ENCODE measurements around the gene ITGB5.

The ITGB5 gene

GRCh38 chr3:124887177-124887931 lies at the start of gene ITGB5:
Gene ITGB5, minus strand, starts transcription at chr3:124887365. Its CDS starts 365 bp downstream, at chr3:124887000.
- DNase-seq = peak in 35 of 56 donors; percentile 7 to 63 (median 35)

- DNase-seq = no peak
Measured at GRCh38 chr3:124935794-124936542, 48.8 kb upstream of the ITGB5 start.

GRCh38 chr3:124935264-124935663 lies 48.1 kb upstream of the ITGB5 start:
- DNase-seq = no peak

GRCh38 chr3:124934577-124934976 lies 47.4 kb upstream of the ITGB5 start, which contains the start of gene MUC13:
Gene MUC13, minus strand, starts transcription at chr3:124934751. Its CDS starts 39 bp downstream, at chr3:124934712.
- no peak for DNase-seq

GRCh38 chr3:124928333-124929202 lies 41.4 kb upstream of the ITGB5 start:
- peak in 14 of 56 donors; percentile 1 to 70 (median 6) for DNase-seq

- DNase-seq = no peak
Measured at GRCh38 chr3:124927574-124928045, 40.4 kb upstream of the ITGB5 start.

GRCh38 chr3:124926426-124927101 lies 39.4 kb upstream of the ITGB5 start:
- DNase-seq = no peak

GRCh38 chr3:124924741-124925140 lies 37.6 kb upstream of the ITGB5 start:
- no peak for DNase-seq

GRCh38 chr3:124923833-124924232 lies 36.7 kb upstream of the ITGB5 start:
- DNase-seq = no peak

GRCh38 chr3:124920718-124921117 lies 33.6 kb upstream of the ITGB5 start:
- peak in 10 of 56 donors; percentile 3 to 47 (median 14) for DNase-seq

GRCh38 chr3:124919756-124920155 lies 32.6 kb upstream of the ITGB5 start:
- DNase-seq = no peak

GRCh38 chr3:124918524-124918923 lies 31.4 kb upstream of the ITGB5 start:
- DNase-seq = no peak

GRCh38 chr3:124916837-124917409 lies 29.8 kb upstream of the ITGB5 start:
- peak in 8 of 56 donors; percentile 5 to 48 (median 10) for DNase-seq

- DNase-seq = no peak
Measured at GRCh38 chr3:124915254-124915653, 28.1 kb upstream of the ITGB5 start.

- no peak for DNase-seq
Measured at GRCh38 chr3:124907957-124908356, 20.8 kb upstream of the ITGB5 start.

- DNase-seq = no peak
Measured at GRCh38 chr3:124904835-124905492, 17.8 kb upstream of the ITGB5 start.

- DNase-seq = no peak
Measured at GRCh38 chr3:124903896-124904834, 17.0 kb upstream of the ITGB5 start.

- DNase-seq = no peak
Measured at GRCh38 chr3:124896824-124897526, 9.8 kb upstream of the ITGB5 start.

All from amygdala (tissue), 56 donors.